ENCODE measurements around the gene PTPRK.
"Not testable (repeated sequence)": the region's sequence is repeated elsewhere in the genome, so short reads cannot be mapped to it uniquely, and the experiment has no call there.

Gene PTPRK

GRCh38 chr6:128487746-128488145, 32.7 kb downstream of the PTPRK start:
- peak; percentile 60 for DNase-seq (ENCODE audit: low spot score)

- DNase-seq (ENCODE audit: low spot score) = no peak
These were observed 33.3 kb downstream of the PTPRK start for GRCh38 chr6:128487055-128487454.

GRCh38 chr6:128486580-128486979, 33.8 kb downstream of the PTPRK start:
- not testable (repeated sequence) for DNase-seq (ENCODE audit: low spot score)

GRCh38 chr6:128483472-128484135, 36.8 kb downstream of the PTPRK start:
- peak; percentile 65 for DNase-seq (ENCODE audit: low spot score)

- no peak for DNase-seq (ENCODE audit: low spot score)
These were observed 37.8 kb downstream of the PTPRK start for GRCh38 chr6:128482642-128483041.

GRCh38 chr6:128479991-128480390, 40.4 kb downstream of the PTPRK start:
- DNase-seq (ENCODE audit: low spot score) = no peak

- no peak for DNase-seq (ENCODE audit: low spot score)
These were observed 41.2 kb downstream of the PTPRK start for GRCh38 chr6:128479048-128479666.

- DNase-seq (ENCODE audit: low spot score) = no peak
These were observed 42.0 kb downstream of the PTPRK start for GRCh38 chr6:128478230-128479047.

- DNase-seq (ENCODE audit: low spot score) = no peak
These were observed 45.5 kb downstream of the PTPRK start for GRCh38 chr6:128474933-128475332.

GRCh38 chr6:128474481-128474880, 45.9 kb downstream of the PTPRK start:
- DNase-seq (ENCODE audit: low spot score) = no peak

GRCh38 chr6:128471907-128472306, 48.5 kb downstream of the PTPRK start:
- DNase-seq (ENCODE audit: low spot score) = no peak

GRCh38 chr6:128465368-128466343, 54.7 kb downstream of the PTPRK start:
- no peak for DNase-seq (ENCODE audit: low spot score)

GRCh38 chr6:128464790-128465189, 55.6 kb downstream of the PTPRK start:
- no peak for DNase-seq (ENCODE audit: low spot score)

- DNase-seq (ENCODE audit: low spot score) = no peak
These were observed 56.5 kb downstream of the PTPRK start for GRCh38 chr6:128463942-128464341.

GRCh38 chr6:128461501-128461900, 58.9 kb downstream of the PTPRK start:
- no peak for DNase-seq (ENCODE audit: low spot score)

GRCh38 chr6:128456510-128457230, 63.7 kb downstream of the PTPRK start:
- DNase-seq (ENCODE audit: low spot score) = no peak

- no peak for DNase-seq (ENCODE audit: low spot score)
These were observed 64.4 kb downstream of the PTPRK start for GRCh38 chr6:128455959-128456358.

GRCh38 chr6:128452713-128453112, 67.7 kb downstream of the PTPRK start:
- no peak for DNase-seq (ENCODE audit: low spot score)

GRCh38 chr6:128446497-128446896, 73.9 kb downstream of the PTPRK start:
- DNase-seq (ENCODE audit: low spot score) = no peak

GRCh38 chr6:128443553-128443952, 76.8 kb downstream of the PTPRK start:
- no peak for DNase-seq (ENCODE audit: low spot score)

- no peak for DNase-seq (ENCODE audit: low spot score)
These were observed 80.8 kb downstream of the PTPRK start for GRCh38 chr6:128439627-128440026.

Measured in kidney capillary endothelial cell (primary cell).